HG03342 (cell line): ENCODE measurements around the gene MAFG.
"Not testable (repeated sequence)": the region's sequence is repeated elsewhere in the genome, so short reads cannot be mapped to it uniquely, and the experiment has no call there.

Experiments used
- ATAC-seq: cut with Tn5 transposase; IDR thresholded peaks from one replicate; pipeline ENCODE4 v1.9.1; 2021; ENCODE audit warnings: mild to moderate bottlenecking, moderate library complexity; ENCODE audit not compliant: unreplicated experiment

Gene MAFG

DNA sequence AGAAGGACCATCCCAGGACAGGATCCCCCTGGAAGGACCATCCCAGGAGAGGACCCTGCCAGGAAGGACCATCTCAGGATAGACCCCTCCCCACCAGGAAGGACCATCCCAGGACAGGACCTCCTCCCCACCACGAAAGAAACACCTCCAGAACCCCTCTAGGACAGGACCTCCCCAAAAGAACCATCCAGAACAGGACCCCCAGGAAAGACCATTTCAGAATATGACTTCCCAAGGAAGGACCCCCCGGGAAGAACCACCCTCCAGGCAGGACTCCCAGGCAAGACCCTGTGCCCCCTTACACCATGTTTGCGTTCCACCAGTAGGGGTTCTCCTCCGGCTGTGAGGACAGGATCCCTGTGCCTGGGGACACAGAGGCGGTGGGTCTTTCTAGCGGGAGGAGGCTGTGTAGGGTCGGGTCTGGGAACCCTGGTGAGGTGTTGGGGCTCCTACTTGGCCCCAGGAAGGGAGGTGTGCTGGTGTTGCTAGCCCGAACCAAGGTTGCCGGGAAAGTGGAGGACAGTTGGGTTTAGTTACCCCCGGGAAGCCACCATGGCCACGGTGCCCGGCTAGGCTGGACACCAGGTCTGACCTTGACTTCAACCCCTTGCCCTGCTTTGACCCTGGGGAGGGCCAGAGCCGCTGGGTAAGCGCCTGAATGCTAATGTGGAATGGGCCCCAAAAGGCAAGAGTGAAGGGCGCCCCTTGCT, 31.3 kb upstream of the MAFG start:
- ATAC-seq = no peak

DNA sequence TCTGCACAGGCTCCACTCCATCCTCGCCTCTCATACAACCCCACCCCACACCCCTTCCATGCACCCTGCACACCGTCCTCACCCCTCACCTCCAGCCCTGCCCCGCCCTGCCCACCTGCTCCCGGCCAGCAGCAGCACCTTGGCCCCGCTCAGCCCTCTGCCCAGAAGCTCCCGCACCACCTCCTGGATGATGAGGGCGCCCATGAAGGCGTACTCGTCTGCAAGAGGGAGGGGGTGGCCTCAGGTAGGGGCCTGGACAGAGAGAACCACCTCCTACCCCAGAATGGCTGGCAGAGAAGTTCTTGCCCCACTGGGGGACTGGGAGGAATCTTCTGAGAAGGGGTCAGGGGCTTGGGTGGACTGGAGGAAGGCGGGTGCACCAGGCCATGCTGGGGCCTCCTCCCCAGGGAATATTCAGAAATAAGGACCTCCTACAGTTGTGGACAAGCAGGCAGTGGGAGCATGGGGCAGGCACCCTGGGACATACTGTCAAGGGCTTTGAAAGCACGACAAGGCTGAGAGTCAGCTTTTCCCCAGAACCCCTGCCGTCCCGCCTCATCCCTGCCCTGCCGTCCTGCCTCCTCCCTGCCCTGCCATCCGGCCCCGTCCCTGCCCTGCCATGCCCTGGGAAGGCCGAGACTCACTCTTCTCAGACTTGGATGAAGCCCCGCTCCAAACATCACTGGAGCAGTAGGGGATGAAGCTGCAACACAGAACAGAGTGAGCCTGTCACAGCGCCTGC, 30.3 kb upstream of the MAFG start:
- ATAC-seq = no peak

DNA sequence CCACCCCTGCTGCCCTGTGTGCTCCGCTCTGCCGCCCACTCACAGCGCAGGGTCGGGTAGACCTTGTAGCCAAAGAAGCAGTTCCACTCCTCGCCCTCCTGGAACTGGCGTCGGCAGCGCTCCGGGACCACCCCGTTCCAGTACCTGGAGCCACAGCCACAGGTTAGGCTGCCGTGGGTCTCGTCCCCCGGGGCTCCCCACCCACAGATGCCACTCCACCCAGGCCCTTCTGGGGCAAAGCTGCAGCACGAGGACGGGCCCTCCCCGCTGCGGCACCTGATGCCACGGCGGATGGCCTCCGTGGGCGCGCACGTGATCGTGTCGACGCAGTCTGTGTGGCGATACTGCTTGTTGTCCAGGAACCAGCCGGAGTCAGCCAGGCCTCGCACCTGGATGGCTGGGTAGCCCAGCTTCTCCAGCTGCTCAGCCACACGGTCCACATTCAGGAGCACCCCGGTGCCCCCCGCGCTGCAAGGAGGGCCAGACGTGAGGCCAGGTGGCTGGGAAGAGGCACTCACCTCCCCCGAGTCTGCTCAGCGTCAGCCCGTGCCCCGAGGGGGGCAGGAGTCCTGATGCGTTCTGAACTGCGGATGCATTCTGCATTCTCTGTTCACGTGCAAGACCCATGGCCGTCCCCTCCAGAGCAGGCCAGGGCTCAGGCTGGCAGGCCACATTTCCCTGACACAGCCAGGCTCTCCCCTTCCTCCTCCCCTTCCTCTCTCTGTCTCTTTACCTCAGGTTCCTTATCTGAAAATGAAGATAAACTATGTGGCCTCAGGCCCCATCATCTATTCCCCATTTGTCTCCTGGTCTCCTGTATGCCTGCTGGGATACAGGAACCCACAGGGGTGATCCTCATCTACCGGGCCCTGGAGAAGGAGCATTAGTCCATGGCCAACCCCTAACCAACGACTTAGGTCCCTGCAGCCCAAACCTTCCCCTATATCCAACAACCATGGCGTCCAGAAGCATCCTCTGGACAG, 29.4 kb upstream of the MAFG start:
- no peak for ATAC-seq

DNA sequence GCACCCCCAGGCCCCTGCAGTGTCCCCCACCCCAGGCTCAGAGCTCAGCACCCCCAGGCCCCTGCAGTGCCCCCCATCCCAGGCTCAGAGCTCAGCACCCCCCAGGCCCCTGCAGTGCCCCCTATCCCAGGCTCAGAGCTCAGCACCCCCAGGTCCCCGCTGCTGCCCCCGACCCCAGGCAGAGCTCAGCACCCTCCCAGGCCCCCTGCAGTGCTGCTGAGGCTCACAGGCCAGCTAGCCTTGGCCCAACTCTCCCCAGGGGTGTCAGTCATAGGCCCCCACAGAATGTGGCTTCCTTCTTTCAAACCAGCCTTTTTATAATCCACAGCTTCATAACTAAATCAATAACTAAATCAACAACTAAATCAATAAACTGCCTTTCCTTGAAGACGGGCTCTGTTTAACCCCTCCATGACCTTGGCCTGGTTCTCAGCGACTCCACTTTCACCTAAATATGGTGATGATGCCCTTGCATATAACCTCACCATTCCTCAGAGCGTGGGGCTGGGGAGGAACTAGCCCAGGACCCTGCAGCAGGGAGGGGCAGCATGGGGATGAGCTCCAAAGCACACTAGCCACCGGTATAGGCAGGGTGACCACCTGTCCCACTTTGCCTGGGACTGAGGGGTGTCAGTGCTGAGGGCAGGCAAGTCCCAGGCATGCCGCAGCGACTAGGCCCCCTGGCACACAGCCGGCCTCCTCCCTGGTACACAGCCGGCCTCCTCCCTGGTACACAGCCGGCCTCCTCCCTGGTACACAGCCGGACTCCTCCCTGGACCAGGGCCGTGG, 28.4 kb upstream of the MAFG start:
- ATAC-seq = no peak

DNA sequence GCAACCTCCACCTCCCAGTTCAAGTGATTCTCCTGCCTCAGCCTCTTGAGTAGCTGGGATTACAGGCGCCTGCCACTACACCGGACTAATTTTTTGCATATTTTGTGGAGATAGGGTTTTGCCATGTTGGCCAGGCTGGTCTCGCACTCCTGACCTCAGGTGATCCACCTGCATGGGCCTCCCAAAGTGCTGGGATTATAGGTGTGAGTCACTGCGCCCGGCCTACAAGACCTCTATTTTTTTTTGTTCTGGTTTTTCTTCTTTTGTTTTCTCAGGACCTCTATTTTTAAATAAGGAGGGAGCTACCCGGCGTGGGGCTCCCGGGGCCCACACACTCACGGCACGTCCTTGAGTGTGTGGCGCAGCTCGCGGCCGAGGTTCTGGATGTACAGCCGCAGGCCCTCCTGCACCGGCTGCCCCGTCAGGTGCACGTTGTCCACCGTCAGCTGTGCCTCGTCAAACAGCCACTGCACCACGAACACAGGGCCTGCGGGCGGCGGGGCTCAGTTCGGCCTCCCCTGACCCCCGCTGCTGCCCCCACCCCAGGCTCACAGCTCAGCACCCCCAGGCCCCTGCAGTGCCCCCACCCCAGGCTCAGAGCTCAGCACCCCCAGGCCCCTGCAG, 27.6 kb upstream of the MAFG start:
- no peak for ATAC-seq

DNA sequence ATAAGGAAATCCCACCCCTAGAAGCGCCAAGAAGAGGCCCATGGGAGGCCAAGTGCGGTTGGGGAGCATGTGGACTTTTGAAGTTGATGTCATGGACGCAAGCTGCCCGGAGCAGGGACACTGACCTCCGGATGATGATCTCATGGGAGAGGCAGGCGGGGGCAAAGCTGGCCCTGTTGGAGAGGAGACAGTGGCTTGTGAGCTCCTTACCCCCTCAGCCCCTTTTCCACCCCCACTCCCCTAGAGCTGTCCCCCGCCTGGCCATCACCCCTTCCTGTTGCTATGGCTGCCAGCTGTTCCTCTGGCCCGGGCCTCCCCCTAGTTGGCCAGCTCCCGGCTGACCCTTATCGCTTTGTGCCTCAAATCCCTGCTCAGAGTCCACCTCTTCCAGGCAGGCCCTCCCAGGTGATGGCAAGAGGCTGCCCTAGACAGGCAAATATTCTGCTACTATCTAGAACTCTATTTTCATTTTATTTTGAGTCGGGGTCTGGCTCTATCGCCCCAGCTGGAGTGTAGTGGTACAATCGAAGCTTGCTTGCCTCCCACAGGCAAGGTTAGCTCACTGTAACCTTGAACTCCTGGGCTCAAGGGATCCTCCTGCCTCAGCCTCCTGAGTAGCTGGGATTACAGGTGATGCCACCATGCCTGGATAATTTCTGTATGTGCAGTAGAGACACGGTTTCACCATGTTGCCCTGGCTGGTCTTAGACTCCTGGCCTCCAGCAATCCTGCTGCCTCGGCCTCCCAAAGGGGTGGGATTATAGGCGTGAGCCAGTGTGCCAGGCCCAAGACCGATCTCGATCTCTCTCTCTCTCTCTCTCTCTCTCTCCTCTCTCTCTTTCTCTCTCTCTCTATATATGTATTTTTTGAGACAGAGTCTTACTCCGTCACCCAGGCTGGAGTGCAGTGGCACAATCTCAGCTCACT, 26.9 kb upstream of the MAFG start:
- ATAC-seq = no peak

DNA sequence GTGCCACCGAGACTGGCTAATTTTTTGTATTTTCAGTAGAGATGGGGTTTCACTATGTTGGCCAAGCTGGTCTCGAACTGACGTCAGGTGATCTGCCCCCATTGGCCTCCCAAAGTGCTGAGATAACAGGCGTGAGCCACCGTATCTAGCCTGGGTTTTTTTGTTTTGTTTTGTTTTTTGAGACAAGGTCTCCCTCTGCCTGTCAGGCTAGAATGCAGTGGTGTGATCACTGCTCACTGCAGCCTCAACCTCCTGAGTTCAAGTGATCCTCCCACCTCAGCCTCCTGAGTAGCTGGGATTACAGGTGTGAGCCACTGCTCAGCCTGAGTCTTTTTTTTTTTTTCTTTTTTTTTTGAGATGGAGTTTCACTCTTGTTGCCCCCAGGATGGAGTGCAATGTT, 25.9 kb upstream of the MAFG start:
- ATAC-seq = not testable (repeated sequence)

DNA sequence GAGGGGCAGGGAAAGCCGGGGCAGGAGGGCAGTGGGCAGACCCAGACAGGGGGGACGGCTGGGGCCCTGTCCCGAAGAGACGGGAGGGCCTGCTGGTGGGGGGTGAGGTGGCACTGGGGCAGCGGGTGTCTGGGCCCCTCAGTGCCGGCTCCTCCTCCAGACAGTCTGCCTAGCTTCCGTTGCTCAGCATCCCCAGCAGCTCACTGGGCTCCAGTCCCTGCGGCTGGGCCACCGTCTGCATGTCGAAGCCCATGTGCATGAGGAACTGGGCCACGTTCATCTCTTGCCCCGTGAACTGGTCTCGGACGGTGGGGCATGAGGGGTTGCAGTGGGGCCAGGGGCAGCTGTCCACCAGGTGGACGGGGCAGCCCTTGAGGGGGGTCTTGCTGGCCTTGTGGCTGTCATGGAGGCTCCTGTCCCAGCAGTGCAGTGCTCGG, 25.3 kb upstream of the MAFG start:
- no peak for ATAC-seq

DNA sequence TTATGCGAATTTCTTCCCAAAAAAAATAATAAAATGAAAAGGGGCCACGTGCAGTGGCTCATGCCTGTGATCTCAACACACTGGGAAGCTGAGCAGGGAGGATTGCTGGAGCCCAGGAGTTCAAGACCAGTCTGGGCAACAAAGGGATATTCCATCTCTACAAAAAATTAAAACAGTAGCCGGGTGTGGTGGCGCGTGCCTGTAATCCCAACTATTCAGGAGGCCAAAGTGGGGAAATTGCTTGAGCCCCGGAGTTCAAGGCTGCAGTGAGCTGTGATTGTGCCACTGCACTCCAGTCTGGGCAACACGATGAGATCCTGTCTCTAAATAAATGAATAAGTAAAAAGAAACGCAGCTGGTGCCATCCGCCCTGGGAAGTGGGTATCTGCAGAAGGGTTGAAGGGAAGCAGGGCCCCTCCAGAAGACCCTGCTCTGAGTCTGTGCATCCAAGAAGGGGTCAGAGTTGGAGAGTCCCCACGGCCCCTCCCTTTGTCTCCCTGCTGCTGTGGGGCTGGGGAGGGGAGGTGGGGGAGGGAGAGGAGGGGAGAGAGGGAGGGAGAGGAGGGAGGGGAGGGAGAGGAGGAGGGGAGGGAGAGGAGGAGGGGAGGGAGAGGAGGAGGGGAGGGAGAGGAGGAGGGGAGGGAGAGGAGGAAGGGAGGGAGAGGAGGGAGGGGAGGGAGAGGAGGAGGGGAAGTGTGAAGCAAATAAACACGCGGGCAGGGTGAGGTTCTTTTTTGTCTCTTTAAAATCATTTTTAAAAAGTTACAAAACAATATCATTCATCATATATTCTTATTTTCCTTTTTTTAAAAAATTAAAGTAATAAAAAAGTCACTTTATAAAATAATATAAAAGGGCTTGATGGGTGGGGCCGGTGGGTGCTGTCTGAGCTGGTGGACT, 24.5 kb upstream of the MAFG start:
- ATAC-seq = no peak

DNA sequence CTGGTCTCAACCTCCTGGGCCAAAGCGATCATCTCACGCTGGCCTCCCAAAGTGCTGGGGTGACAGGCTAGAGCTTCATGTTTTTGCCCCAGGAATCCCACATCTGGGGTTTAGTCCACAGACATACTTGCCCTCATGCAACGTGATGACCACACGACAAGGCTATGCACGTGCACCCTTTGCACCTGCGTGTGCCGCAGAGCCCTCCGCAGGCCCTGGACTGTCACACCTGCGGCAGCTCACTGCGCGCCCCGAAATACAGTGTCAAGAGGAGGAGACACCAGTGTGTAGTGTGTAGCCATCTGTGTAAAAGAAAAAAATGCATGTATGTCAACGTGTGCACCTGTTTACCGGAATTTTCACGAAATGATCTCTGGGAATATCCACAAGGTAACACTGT, 23.0 kb upstream of the MAFG start:
- ATAC-seq = no peak

DNA sequence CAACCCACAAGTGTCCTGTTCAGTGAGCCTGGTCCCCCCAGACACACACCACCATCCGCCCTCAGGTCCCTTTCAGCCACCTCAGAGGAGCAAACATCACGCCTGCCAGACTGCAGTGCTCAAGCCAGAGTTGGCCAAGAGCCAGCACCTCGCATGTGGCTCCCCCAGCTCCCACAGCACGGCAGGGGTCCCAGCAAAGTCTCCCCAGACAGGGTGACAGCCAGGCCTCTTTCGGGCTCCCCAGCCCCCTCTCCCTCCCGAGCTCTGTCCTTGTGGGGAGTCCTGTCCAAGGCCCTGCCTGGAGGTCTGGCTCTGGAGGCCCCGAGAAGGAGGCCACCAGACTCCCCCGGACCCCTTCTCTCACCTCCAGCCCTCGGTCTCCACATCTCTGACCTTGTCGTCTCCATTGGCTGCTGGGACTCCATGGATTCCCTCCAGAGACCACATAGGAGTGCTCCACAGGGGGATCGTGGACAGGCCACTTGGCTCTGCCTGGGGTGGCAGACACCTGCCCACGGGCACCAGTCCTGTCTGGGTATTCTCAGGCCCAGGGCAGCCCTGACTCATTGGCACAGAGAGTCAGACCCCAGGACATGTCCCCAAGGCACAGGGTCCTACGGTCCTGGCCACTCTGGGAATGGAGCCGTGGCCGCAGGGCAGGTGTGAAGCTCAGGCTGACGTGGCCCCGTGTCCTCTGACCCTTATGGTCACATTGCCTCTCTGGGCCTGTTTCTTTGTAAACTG, 21.3 kb upstream of the MAFG start:
- no peak for ATAC-seq

DNA sequence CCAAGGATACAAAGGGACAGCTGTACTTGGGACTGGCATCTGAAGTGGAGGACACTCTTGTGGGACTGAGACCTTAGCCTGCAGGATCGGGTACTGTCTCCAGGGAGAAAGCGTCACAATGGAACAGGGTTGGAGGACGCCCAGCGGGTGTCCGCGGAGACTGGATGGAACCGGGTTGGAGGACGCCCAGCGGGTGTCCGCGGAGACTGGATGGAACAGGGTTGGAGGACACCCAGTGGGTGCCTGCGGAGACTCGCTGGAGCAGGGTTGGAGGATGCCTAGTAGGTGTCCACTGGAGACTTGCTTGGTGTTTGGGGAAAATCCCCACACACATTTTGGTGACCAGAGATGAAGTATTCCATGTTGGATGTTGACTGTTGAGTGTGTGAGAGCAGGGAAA, 19.7 kb upstream of the MAFG start, which contains the start of gene MYADML2:
TSS of gene MYADML2 (minus strand) at position 45 of the 400 bp plus-strand sequence. CDS start 5,492 bp downstream, outside the sequence.
- ATAC-seq = no peak

DNA sequence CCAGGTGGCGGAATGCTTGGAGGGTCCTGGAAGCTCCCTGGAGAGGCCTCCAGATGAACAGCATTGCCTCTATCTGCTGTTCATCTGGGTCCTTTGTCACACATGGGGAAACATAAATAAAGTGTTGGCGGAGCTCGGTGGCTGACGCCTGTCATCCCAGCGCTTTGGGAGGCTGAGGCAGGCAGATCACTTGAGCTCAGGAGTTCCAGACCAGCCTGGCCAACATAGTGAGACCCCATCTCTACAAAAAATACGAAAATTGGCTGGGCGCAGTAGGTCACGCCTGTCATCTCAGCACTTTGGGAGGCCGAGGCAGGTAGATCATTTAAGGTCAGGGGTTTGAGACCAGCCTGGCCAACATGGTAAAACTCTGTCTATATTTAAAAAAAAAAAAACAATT, 17.3 kb upstream of the MAFG start:
- ATAC-seq = no peak

DNA sequence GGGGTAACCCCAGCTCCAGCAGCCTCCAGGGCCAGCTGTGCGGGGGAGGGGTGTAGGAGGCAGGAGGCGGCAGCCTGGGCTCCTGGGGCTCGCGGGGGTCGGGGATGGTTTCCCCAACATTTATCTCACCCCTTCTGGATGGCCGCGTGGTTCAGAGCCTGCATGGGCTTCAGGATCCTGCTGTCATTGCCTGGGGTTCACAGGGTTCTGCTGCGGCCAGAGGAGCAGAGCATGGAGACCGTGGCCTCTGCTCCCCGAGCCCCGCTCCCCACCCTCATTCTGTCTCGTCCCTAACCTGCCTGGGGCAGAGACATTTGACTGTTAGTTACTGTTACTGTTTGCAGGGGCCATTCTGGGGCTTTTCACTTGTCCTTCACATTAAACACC, 14.6 kb upstream of the MAFG start:
- no peak for ATAC-seq

DNA sequence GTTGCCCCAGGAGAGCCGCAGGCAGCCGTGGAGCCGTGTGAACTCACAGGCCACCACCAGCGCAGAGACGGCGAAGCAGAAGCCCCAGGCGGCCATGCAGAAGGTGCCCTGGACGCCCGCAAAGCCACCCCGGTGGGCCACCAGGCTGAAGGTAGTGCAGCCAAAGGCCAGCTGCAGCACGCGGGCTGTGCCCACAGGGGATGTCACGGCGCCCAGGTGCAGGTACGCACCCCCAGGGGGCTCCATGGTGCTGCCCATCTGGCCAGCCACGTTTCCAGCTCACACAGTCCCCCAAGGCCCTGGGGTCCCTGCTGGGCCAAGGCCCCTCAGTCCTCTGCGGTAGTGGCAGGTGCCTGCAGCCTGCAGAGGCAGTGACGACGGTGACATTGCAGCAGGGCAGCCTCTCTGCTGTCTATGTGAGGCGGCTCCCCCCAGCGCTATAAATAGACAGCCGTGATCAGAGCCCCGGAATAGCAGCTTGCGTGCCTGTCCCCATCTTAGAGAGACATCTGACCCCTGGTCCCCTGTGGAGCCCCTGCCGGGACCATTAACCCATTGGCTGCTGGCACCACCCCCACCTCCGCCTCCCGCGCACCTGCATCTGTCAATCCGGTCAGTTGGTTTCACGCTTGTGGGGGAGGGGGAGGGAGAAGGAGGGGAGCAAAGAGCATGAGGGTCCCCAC, 14.1 kb upstream of the MAFG start:
- no peak for ATAC-seq
